Glutamatergic neuron (in vitro differentiated cells): ENCODE results near the gene MSH3. TPM values are rescaled to one million over a fixed set of nuclear protein-coding genes. Genes with fewer than 3 reads are reported as not detected.

Source experiments
- DNase-seq: peaks from one replicate; pipeline ENCODE4 v3.0.0; 2022
- H3K27ac Mint-ChIP-seq: one replicate; pipeline ENCODE4 v1.8.0; 2020; ENCODE audit warnings: mild to moderate bottlenecking, mixed read lengths, inconsistent platforms; ENCODE audit not compliant: unreplicated experiment
- H3K27me3 Mint-ChIP-seq: one replicate; pipeline ENCODE4 v1.8.0; 2020; ENCODE audit warnings: mild to moderate bottlenecking, moderate library complexity, mixed read lengths, inconsistent platforms; ENCODE audit not compliant: unreplicated experiment
- H3K36me3 Mint-ChIP-seq: one replicate; pipeline ENCODE4 v1.8.0; 2020; ENCODE audit warnings: mild to moderate bottlenecking, mixed read lengths, inconsistent platforms; ENCODE audit not compliant: unreplicated experiment
- H3K4me1 Mint-ChIP-seq: one replicate; pipeline ENCODE4 v1.8.0; 2020; ENCODE audit warnings: mild to moderate bottlenecking, low read depth, mixed read lengths, inconsistent platforms; ENCODE audit not compliant: unreplicated experiment
- H3K4me3 Mint-ChIP-seq: one replicate; pipeline ENCODE4 v1.8.0; 2020; ENCODE audit warnings: mild to moderate bottlenecking, mixed read lengths, inconsistent platforms; ENCODE audit not compliant: unreplicated experiment
- H3K9me3 Mint-ChIP-seq: one replicate; pipeline ENCODE4 v1.8.0; 2020; ENCODE audit warnings: mild to moderate bottlenecking, moderate library complexity, mixed read lengths, inconsistent platforms; ENCODE audit not compliant: unreplicated experiment
- total RNA-seq: library from RNA; stranded (reverse); fragmentation: NEBNext Ultra II Directional; extraction: Animal tissue kit (Norgen Biotek cat#: 25700); gene quantifications from one replicate; pipeline ENCODE4 v1.2.1, GENCODE V29; 2021; ENCODE audit not compliant: unreplicated experiment
- TF ChIP-seq, protein P1 (sequence below): fragments of 200-600 bp; sonication (generic); IDR thresholded peaks from one replicate; pipeline ENCODE4 v1.5.0; 2021; ENCODE audit not compliant: partially characterized antibody, unreplicated experiment

Gene MSH3
- total RNA-seq, 1 donor from 2014 or later = 14.4 TPM

DNA sequence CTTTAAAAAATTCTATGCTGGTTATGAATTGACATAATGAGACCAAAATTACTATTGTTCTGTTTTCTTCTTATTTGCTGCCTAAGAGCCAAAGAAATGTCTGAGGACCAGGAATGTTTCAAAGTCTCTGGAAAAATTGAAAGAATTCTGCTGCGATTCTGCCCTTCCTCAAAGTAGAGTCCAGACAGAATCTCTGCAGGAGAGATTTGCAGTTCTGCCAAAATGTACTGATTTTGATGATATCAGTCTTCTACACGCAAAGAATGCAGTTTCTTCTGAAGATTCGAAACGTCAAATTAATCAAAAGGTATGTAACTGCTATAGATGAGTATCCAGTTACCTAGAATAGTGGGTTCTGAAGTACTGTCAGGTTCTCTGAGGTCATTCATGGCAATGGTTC lies 10.6 kb downstream of the MSH3 start:
- H3K36me3 Mint-ChIP-seq = no peaks in the 10 kb centered on the region
- TF ChIP-seq, protein P1, sequence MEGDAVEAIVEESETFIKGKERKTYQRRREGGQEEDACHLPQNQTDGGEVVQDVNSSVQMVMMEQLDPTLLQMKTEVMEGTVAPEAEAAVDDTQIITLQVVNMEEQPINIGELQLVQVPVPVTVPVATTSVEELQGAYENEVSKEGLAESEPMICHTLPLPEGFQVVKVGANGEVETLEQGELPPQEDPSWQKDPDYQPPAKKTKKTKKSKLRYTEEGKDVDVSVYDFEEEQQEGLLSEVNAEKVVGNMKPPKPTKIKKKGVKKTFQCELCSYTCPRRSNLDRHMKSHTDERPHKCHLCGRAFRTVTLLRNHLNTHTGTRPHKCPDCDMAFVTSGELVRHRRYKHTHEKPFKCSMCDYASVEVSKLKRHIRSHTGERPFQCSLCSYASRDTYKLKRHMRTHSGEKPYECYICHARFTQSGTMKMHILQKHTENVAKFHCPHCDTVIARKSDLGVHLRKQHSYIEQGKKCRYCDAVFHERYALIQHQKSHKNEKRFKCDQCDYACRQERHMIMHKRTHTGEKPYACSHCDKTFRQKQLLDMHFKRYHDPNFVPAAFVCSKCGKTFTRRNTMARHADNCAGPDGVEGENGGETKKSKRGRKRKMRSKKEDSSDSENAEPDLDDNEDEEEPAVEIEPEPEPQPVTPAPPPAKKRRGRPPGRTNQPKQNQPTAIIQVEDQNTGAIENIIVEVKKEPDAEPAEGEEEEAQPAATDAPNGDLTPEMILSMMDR = no peak
- DNase-seq = no peak
- H3K9me3 Mint-ChIP-seq = no peaks in the 10 kb centered on the region
- H3K27me3 Mint-ChIP-seq = no peaks in the 10 kb centered on the region
- no peaks in the 10 kb centered on the region for H3K4me1 Mint-ChIP-seq
- H3K4me3 Mint-ChIP-seq = no peak overlapping the region
- no peak overlapping the region for H3K27ac Mint-ChIP-seq

DNA sequence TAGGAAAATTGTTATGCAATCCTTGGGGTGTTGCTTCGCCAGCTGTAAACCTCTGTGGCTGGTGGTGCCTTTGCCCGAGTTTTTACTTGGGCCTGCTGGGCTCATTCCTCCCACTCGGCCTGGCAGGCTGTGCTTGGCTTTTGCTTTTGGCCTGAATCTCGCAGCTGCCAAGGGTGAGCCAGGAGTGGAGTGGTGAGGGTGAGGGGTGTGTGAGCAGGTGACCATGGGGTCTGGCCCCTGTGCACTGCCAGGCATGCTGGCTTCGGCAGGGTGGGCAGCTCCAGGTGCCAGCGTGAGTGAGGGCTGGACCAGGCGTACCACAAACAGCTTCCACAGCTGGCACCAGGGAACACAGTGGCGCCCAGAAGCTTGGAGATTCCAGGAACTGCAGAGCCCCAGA lies 12.9 kb downstream of the MSH3 start:
- Mint-ChIP-seq H3K27me3 (no peaks in the 10 kb centered on the region), H3K27ac (no peak overlapping the region), H3K36me3 (no peaks in the 10 kb centered on the region)

GRCh38 chr5:80668016-80668969 lies 13.8 kb downstream of the MSH3 start:
- no peak overlapping the region for H3K27ac Mint-ChIP-seq
- no peaks in the 10 kb centered on the region for H3K9me3 Mint-ChIP-seq
- no peaks in the 10 kb centered on the region for H3K4me1 Mint-ChIP-seq
- H3K4me3 Mint-ChIP-seq = no peak overlapping the region
- no peaks in the 10 kb centered on the region for H3K36me3 Mint-ChIP-seq
- TF ChIP-seq, protein P1 = no peak
- H3K27me3 Mint-ChIP-seq = no peaks in the 10 kb centered on the region
- DNase-seq = no peak

More for the DNA sequence above, 12.9 kb downstream of the MSH3 start:
- H3K9me3 Mint-ChIP-seq = no peaks in the 10 kb centered on the region
- H3K4me1 Mint-ChIP-seq = no peaks in the 10 kb centered on the region
- no peak for DNase-seq
- no peak overlapping the region for H3K4me3 Mint-ChIP-seq
- TF ChIP-seq, protein P1 = no peak

DNA sequence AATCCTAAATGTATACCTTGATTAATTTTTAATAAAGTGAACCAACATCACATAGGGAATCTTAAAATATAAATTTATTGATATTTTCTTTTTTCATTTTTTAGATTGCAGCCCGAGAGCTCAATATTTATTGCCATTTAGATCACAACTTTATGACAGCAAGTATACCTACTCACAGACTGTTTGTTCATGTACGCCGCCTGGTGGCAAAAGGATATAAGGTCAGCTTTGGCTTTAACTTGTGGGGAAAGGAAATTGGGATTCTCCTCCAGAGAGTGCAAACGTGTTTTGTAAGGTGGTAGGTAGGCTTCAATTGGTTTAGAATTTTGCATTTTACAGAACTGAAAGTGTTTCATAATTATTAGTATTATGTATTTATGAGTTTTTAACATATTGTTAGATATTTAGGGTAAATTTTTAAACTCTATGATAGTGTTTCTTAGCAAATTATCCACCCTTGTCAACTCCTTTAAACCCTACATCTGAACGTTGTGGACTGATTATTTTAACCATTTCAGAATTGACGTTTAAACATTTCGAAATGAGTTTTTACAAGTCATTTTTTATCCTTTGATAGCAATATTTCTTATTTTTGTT lies 17.8 kb downstream of the MSH3 start:
- H3K4me3 Mint-ChIP-seq = no peak overlapping the region
- H3K9me3 Mint-ChIP-seq = no peaks in the 10 kb centered on the region
- H3K4me1 Mint-ChIP-seq = no peaks in the 10 kb centered on the region
- H3K27me3 Mint-ChIP-seq = no peaks in the 10 kb centered on the region
- peak; percentile 78 for DNase-seq
- TF ChIP-seq, protein P1 = peak; percentile 93
- no peak overlapping the region for H3K27ac Mint-ChIP-seq
- no peaks in the 10 kb centered on the region for H3K36me3 Mint-ChIP-seq

- Mint-ChIP-seq H3K9me3 (no peaks in the 10 kb centered on the region), H3K27me3 (no peaks in the 10 kb centered on the region), H3K27ac (no peak overlapping the region), H3K36me3 (no peaks in the 10 kb centered on the region), H3K4me3 (no peak overlapping the region), H3K4me1 (no peaks in the 10 kb centered on the region)
- TF ChIP-seq, protein P1 = no peak
- DNase-seq = no peak
Measured at GRCh38 chr5:80676706-80677105, 22.3 kb downstream of the MSH3 start.
